HEK293T (cell line): ENCODE measurements around the gene STPG4.

Experiments
- ARNT ChIP-seq: fragments of 450-650 bp; IDR thresholded peaks from 2 replicates; pipeline ENCODE4 v1.6.1; 2017; ENCODE audit warnings: mild to moderate bottlenecking
- ELF4 ChIP-seq: fragments of 450-650 bp; IDR thresholded peaks from 2 replicates; pipeline ENCODE4 v1.6.1; 2017; ENCODE audit warnings: antibody characterized with exemption
- FOXM1 ChIP-seq: fragments of 450-650 bp; IDR thresholded peaks from 2 replicates; pipeline ENCODE4 v1.6.1; 2017; ENCODE audit warnings: mild to moderate bottlenecking, borderline replicate concordance
- HDGF ChIP-seq: fragments of 450-650 bp; IDR thresholded peaks from 2 replicates; pipeline ENCODE4 v1.6.1; 2017; ENCODE audit warnings: antibody characterized with exemption, borderline replicate concordance
- LEF1 ChIP-seq: fragments of 450-650 bp; IDR thresholded peaks from 2 replicates; pipeline ENCODE4 v1.6.1; 2017; ENCODE audit warnings: mild to moderate bottlenecking, borderline replicate concordance
- SP1 ChIP-seq: fragments of 450-650 bp; IDR thresholded peaks from 2 replicates; pipeline ENCODE4 v1.6.1; 2017
- TARDBP ChIP-seq: fragments of 450-650 bp; IDR thresholded peaks from 2 replicates; pipeline ENCODE4 v1.6.1; 2016

DNA sequence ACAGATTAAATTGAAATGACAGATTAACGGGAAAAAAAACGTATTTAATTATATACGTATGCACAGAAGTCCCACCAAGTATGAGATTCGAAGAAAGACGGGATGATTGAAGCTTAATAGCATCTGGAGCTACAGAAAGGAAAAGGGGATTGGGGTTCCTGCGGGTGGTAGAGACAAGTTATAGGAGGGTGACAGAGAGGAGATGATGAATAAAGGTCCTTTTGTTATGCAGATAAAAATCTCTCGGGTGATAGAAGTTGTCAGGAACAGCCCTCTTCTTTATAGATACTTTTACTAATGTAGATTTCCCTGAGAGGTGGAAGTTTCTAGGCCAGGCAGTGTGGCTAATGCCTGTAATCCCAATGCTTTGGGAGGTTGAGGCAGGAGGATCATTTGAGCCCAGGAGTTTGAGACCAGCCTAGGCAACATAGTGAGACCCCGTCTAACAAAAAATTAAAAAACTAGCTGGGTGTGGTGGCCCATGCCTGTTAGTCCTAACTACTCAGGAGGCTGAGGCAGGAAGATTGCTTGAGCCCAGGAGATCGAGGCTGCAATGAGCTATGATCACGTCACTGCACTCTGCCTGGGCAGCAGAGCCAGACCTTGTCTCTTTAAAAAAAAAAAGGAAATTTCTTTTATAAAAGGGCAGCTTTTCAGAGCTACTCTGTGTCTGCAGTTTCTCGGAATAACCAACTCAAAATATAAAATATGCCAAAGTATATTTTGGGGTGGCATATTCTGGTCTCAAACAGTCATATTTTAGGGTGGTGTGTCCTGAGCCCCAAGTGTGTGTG, 113.0 kb downstream of the STPG4 start:
- TF ChIP-seq ARNT (no peak), TARDBP (no peak), ELF4 (no peak), LEF1 (no peak), FOXM1 (no peak), HDGF (no peak), SP1 (no peak)
